ENCODE results near the gene TMEM108.

- no peak for TF ChIP-seq CTCF (IDR thresholded peaks at IDR 0.05)
- no peak for TF ChIP-seq EP300 (IDR thresholded peaks at IDR 0.05)
- TF ChIP-seq POLR2A (IDR thresholded peaks at IDR 0.05), result no peak
Observed at GRCh38 chr3:133230195-133230594, 192.0 kb downstream of the TMEM108 start.
